HG03097 (cell line): ENCODE results near the gene PWWP2B.

Experiments used
- ATAC-seq: cut with Tn5 transposase; IDR thresholded peaks from one replicate; pipeline ENCODE4 v1.9.1; 2021; ENCODE audit not compliant: unreplicated experiment, low FRiP score

The PWWP2B gene

DNA sequence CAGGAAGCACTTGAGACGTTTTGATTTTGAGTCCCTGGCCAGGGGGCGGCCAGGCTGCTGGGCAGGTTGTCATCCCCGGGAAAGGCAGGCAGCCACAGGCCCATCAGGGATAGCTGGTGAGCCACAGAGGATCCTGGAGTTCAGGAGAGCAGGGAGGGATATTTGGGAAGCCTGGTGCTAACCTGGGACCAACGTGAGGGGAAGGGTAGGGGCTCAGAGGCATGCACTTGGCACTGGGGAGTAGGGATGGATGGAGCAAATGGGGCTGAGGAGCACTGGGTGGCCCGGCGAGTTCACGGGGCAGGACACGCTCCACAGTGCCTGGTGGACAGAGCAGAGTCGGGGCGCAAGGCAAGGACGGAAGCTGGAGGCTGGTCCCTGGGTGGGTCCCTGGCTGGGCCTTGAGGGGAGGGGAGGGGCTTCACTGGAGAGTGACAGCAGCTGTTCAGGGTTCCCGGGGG, 34.8 kb upstream of the PWWP2B start:
- no peak for ATAC-seq

DNA sequence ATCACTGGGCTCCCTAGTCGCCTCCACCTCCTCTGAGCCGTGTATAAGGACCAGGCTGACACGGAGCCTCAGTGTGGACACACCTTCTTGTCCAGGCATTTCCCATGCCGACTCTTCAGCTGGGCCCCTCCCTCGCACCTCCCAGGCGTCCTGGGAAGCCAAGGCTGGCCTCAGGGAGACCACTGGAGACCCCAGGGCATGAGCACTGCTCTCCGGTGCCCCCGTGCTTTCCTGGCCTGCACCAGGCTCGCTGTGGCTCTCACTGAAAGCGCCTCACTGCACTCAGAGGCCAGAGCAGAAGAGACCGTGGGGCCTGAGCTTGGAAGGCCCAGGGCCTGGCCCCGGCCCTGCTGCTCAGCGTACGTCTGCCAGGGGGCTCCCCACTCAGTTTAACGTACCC, 33.6 kb upstream of the PWWP2B start:
- no peak for ATAC-seq

DNA sequence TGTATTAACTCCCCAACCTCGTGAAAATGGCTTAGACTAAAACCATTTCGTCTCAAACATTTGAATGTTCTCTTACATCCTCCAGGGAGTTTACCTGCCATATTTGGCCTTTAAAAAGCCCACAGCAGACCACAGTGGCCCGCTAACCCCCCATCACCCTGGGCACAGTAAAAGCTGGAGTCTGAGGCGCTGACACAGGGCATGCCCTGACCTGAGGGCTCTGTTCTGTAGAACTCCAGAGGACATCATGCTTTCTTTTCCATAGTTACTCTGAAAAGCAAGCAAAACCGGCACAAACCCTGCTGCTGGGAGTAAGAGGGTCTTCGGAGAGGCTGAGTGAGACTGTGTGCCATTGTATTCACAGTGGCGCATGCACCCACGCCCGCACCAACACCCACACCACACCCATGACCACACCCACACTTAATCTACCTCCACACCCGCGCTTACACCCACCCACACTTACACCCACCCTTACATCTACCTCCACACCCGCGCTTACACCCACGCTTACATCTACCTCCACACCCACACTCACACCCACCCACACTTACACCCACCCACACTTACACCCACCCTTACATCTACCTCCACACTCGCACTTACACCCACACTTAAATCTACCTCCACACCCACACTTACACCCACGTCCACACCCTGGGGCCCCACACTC, 32.9 kb upstream of the PWWP2B start:
- ATAC-seq, result no peak

DNA sequence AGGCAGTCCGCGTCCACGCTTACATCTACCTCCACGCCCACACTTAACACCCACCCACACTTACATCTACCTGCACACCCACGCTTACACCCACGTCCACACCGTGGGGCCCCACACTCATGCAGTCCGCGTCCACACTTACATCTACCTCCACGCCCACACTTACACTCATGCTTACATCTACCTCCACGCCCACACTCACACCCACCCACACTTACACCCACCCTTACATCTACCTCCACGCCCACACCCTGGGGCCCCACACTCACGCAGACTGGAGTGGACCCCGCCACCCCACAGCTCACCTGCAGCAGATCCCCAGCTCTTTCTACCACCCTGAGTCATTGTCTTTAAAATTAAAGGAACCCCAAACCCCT, 32.4 kb upstream of the PWWP2B start:
- no peak for ATAC-seq

DNA sequence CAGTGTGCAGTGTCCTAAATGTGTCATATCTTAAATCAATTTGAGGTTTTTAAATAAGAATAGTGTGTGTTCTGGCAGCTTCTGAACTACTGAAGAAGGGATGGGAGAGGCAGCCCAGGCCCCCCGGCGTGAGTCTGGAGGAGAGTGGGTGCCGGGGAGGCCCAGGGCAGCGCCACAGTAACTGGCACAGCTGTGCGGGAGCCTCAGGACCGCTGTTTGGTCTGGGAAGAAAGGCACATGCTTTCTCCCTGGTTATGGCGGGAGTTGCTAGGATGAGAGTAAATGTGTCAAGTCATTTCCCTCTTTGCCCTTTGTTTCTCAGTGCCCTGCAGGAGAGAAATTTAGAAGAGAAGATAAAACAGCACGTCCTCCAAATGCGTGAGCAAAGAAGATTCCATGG, 31.9 kb upstream of the PWWP2B start:
- ATAC-seq, result no peak

DNA sequence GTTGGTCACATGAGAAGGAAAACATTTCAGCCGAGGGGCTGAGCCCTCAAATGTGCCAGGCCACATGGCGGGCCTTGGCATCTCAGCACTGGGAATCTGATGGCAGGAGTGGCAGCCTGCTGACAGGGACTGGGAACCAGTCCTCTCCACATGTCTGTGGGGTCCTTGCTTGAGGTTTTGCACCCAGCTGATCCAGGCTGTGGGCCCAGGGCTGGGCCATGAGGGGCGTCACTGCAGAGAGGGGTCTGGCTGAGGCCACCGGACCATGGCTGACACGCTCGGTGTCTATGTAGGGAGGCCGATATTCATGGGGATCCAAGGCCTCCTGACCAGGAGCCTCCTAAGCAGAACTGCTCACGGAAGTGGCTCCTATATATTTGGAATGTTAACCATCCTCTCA, 31.0 kb upstream of the PWWP2B start:
- ATAC-seq, result no peak

DNA sequence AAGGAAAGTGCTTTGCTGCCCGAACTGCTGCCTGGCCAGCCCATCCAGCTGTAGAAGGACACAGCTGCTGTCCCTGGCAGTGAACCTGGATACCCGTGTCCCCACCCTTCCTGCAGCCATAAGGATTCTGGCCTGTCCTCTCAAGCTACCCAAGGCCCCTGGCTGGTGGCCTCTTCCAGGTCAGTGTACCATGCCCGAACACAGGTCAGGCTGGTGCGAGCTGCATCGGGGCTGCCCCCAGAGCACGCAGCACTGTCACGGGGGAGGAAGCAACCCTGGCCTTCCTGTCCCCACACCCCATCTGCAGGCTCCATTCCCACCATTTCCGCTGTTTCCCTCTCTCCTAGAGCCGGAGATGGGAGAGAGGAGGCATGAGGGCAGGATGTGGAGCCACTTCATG, 30.5 kb upstream of the PWWP2B start:
- ATAC-seq, result no peak

DNA sequence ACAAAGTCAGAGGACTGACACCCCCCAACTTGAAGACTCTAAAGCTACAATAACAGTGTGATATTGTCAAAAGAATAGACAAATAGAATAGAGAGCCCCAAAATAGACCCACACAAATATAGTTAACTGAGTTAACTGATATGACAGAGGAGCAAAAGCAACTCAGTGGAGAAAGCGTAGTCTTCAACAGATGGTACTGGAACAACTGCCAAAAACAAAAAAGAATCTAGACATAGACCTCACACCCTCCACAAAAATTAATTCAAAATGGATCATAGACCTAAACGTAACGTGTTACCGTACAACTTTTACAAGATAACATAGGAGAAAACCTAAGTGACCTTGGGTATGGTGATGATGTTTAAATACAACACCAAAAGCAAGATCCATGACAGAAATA, 28.6 kb upstream of the PWWP2B start:
- no peak for ATAC-seq

DNA sequence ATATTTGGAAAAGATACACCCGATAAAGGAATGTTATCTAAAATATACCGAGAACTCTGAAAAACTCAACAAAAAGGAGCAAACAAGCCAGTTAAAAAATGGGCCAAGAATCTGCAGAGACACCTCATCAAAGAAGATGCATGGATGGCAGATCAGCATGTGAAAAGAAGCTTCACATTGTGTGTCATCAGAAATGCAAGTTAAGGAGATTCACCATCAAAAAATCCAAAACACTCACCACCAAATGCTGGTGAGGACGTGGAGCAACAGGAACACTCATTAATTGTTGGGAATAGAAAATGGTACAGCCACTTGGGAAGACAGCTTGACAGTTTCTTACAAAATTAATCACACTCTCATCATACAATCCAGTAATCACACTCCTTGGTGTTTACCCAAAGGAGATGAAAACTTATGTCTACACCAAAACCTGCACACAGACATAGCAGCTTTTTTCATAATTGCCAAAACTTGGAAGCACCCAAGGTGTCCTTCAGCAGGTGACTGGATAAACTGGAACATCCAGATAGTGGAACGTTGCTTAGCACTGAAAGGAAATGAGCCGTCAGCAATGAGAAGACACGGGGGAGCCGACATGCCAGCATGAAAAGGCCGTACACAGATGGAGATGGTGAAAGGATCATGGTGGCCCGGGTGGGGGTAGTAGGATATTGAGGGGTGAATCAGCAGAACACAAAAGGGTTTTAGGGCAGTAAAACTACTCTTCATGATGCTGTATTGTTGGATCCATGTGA, 27.9 kb upstream of the PWWP2B start:
- no peak for ATAC-seq

DNA sequence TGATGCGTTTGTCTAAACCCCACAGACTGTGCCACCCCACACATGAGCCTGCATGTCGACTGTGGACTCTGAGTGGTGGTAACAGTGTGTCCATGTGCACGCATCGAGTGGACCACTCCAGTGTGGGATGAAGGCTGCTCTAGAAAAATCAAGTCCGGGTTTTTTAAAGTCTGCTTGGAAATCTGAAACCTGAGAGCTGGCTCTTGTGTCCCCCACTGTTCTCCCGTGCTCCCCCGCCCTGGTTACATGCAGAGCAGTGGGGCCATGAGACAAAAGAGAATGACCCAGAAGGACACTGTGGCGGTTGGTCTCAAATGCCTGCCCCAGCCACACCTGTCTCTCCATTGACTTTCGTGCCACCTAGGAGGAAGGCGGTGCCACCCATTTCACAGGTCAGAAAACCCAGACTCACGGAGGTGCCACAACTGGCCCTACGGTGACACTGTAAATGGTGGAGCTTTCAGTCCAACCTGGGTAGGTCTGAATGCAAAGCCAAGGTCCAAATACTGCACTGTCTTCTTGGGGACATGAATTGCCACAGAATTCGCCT, 27.3 kb upstream of the PWWP2B start:
- ATAC-seq, result no peak

DNA sequence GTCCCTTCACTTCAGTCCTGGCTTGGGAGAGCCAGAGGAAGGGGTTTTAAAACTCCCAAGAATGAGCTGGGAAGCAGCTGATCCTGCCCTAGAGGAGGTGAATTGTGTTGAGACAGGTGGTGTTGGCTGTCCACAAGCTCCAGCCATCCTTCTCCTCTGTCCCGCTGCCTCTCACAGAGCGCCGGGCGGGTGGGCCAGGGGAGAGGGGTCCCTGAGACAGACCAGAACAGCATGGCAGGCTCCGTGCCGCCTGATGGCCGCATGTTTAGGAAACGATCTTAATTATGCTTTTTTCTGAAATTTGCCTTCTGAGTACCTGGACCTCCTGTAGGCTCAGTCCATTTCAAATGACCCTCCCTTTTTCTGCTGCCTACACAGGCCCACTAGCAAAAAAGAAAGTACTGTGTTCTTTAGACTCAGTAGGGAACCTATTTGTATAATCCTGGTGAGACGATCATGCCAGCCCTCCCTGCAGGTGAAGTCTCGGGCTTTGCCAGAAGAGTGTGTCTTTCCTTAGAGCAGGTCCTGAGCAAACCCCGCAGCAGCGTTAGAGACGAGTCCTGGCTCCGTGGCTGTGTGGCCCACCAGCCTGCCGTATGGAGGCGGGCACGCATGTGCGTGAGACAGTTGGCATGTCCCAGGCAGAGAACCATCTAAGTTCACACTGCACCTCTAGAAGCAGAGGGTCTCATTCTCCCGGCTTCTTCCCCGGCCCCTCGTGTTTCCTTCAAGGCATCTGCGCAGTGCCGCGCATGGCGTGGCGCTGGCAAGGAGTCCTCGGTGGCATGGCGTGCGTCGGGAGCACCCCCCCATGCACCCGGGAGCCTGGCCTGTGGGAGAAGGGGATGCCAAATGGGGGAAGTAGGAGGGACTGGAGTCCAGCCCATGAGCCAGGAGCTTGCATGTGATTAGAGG, 26.3 kb upstream of the PWWP2B start:
- no peak for ATAC-seq

DNA sequence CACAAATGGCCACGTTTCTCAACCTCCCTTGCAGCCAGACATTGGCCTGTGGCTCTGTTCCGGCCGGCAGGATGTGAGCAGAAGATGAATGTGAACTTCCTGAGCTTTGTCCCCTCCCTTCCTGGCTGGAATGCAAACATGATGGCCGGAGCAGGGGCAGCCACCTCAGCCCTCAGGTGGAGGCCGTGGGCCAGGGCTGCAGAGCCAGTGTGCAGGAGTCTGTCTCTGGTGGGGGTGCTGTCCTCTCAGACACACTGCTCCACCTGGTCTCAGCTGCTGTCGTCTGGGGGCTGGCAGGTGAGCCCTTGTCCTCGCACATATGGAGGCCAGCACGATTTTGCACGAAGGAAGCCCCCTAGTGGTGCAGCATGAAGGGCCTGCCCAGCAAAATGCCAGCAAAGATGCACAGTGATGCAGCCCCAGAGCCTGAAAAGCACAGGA, 25.3 kb upstream of the PWWP2B start:
- no peak for ATAC-seq

DNA sequence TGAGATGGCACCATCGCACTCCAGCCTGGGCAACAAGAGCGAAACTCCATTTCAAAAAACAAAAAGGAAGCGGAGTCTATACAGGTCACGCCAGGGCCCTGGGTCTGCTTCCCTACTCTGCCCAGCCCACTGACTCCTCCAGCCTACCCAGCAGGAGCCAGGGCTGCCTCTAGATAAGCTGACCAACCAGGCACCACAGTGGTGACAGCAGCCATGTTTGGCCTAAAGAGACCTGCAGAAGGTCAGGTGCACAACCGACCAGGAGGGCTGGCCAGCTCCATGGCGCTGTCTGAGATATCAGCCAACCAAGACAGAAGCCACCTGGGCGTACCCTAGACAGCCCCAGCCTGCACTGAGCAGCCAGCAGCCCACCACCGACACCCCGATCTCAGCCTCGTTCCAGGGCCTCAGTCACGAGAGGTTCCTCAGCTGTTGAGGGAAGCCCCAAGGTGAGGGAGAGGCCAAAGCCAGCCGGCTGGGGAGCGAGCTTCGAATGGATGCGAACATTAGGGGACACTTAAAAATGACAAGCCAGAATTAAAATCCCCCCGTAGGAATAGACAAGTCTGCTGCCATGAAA, 24.4 kb upstream of the PWWP2B start:
- no peak for ATAC-seq

DNA sequence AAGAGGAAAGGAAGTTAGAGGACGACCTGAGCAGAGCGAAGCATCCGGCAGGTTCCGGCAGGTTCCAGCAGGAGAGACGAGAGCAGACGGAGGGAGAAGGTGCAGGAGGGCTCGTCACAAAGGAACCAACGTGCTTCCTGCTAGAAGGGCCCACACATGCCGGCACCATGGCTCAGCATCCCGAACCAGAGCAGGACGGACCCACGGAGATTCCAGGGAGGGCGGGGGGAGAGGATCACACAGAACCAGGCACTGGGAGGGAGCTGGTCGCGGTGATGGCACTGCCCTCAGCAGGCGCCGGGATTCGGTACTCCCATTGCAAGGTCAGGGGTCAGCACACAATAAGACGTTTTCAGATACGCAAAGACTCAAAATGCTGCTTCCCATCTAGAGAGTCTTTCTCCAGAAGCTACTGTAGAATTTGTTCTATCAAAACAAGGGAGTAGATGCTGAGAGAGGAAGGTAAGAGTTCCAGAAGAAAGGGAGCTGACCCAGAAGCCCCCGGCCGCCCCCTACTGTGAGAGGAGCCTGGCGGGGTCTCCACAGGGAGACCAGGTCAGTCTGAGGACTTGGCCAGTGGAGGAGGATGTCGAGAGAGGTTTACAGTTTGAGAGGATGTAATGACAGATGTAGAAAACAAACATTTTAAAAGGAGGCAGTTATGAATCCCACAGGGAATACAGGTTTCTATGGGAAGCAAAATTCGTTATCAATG, 23.6 kb upstream of the PWWP2B start:
- ATAC-seq, result no peak

DNA sequence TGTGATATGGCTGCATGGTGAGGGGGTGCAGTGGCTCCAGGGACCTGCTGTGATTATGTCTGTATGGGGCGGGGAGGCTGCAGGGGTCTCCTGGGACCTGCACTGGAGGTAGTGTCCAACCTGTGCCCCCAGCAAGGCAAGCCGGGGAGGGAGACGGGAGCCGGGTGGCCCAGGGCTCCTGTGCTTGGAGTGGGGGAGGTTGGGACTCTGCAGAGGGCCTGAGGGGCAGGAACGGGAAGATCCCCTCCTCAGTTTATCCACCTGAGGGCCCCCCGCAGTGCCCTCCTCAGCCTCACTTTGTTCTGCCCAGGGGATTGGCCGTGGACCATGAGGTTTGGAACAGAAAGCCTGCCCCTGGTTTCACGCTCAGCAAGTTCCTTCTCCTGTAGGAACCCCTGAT, 22.8 kb upstream of the PWWP2B start:
- no peak for ATAC-seq

DNA sequence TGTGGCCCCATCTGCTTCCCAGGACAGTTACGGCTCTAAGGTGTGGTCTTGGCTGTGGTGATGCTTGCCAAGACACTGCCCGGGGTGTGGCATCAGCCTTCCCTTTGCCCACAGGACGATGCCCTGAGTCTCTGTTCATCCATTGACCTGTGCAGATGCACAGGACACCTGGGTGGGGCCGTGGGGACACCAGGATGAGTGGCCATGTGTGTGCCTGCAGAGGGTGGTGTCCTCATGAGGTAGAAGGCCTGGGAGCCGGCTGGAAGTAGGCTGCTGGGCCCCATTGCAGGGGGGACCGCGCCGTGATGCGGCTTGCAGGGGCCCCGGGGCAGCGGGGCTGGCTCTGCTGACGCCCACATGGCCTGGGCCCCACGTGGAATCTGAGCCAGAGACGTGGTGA, 22.4 kb upstream of the PWWP2B start:
- ATAC-seq, result no peak

DNA sequence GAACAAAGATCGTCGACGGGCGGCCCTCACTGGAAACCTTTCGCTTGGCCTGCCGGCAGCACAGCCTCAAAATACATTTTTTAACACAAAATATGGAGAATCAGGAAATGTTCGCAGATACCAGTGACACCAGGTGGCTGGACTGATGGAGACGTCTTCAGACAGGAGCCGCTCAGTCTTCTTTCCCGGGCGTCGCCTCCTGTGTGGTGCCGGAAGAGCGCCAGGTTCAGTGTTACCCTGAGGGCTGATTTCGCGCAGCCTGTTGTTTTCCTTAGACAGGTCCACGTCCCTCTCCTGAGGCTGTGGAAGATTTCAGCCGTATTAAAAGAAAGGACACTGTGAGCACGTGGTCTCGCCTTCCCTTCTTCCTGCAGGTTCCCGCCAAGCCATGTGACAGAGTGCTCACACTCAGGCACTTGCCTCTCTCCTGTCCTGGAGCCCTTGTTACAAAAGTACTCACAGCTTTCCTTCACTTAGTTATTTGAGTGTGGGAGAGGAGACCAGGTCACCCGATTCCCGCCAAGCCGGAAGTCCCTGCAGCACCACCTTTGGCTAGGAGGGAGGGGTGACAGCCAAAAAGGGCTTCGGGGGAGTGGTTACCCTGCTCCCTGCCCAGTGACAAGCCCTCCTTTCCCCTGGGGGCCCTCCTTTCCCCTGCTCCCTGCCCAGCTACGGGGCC, 21.7 kb upstream of the PWWP2B start:
- no peak for ATAC-seq

DNA sequence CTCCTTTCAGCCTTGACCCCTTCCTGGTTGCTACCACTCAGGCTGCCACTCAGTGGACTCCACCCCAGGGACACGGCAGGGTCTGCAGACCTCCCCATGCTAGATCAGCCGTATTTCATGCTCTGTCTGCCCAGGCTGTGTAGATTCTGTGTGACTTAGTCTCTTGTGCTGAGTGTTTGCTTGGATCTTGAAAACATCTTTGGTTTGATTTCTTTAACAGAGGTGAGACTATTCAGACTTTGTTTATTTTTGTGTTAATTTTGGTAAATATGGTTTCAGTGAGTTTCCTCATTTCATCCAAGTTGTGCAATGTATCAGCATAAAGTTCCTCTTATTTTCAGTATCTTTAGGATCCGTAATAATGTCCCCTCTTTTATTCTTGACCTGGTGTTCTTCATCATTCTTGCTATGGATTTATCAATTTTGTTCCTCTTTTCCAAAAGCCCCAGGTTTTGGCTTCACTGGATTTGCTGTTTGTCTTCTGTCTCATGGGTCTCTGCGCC, 21.2 kb upstream of the PWWP2B start:
- no peak for ATAC-seq

DNA sequence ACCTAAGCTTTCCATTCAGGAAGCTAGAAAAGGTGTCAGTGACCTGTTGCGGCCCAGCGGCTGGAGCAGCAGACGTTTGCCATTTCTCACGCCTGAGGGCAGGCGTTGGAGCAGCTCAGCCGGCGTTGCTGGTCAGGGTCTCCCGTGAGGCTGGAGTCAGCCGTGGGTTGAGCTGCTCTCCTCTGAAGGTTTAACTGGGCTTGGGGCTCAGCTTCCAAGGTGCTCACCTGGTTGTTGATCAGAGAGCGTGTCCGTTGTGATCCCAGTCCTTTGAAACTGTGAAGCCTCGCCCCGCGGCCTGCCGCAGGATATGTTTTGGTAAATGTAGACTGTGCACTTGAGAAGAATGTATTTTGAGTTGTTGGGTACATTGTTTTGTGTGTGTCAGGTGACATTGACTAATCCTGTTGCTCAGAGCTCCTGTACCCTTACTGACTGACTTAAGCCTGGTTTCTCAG, 20.6 kb upstream of the PWWP2B start:
- no peak for ATAC-seq
